Measurements from ENCODE around the gene ADD2.

Gene ADD2

GRCh38 chr2:70716131-70716743 lies 51.8 kb downstream of the ADD2 start:
- no peaks in the 10 kb centered on the region for H3K9me3 Mint-ChIP-seq
- H3K27me3 Mint-ChIP-seq (ENCODE audit: low read depth): peaks cover 9% of the 10 kb centered on the region
- H3K36me3 Mint-ChIP-seq (ENCODE audit: low read depth): no peaks in the 10 kb centered on the region
- H3K4me3 Mint-ChIP-seq: no peak overlapping the region
- peaks cover 11% of the 10 kb centered on the region for H3K4me1 Mint-ChIP-seq
- H3K27ac Mint-ChIP-seq: peak overlapping the region in 1 of 3 experiments; percentile 9
- no peak for TF ChIP-seq CTCF (IDR thresholded peaks at IDR 0.05; ENCODE audit: unreplicated experiment in 3 of 3)

- Mint-ChIP-seq H3K27me3 (ENCODE audit: low read depth) (peaks cover 9% of the 10 kb centered on the region), H3K9me3 (no peaks in the 10 kb centered on the region), H3K4me3 (no peak overlapping the region), H3K4me1 (peaks cover 17% of the 10 kb centered on the region), H3K27ac (peak overlapping the region in 1 of 3 experiments; percentile 9), H3K36me3 (ENCODE audit: low read depth) (no peaks in the 10 kb centered on the region)
- no peak for TF ChIP-seq CTCF (IDR thresholded peaks at IDR 0.05; ENCODE audit: unreplicated experiment in 3 of 3)
Measured at GRCh38 chr2:70715071-70715985, 52.7 kb downstream of the ADD2 start.

- Mint-ChIP-seq H3K4me1 (peaks cover 27% of the 10 kb centered on the region), H3K4me3 (no peak overlapping the region), H3K9me3 (no peaks in the 10 kb centered on the region), H3K27ac (no peak overlapping the region), H3K36me3 (ENCODE audit: low read depth) (no peaks in the 10 kb centered on the region), H3K27me3 (ENCODE audit: low read depth) (peaks cover 9% of the 10 kb centered on the region)
- TF ChIP-seq CTCF (IDR thresholded peaks at IDR 0.05; ENCODE audit: unreplicated experiment in 3 of 3): no peak
Measured at GRCh38 chr2:70714141-70714905, 53.7 kb downstream of the ADD2 start.

GRCh38 chr2:70712916-70713315 lies 55.1 kb downstream of the ADD2 start:
- Mint-ChIP-seq H3K27ac (no peak overlapping the region), H3K4me3 (no peak overlapping the region), H3K4me1 (peaks cover 28% of the 10 kb centered on the region), H3K27me3 (ENCODE audit: low read depth) (peaks cover 9% of the 10 kb centered on the region), H3K9me3 (no peaks in the 10 kb centered on the region), H3K36me3 (ENCODE audit: low read depth) (no peaks in the 10 kb centered on the region)
- TF ChIP-seq CTCF (IDR thresholded peaks at IDR 0.05; ENCODE audit: unreplicated experiment in 3 of 3): no peak

GRCh38 chr2:70711191-70711590 lies 56.8 kb downstream of the ADD2 start:
- H3K36me3 Mint-ChIP-seq (ENCODE audit: low read depth): no peaks in the 10 kb centered on the region
- peaks cover 24% of the 10 kb centered on the region for H3K4me1 Mint-ChIP-seq
- H3K27me3 Mint-ChIP-seq (ENCODE audit: low read depth): peaks cover 4% of the 10 kb centered on the region
- no peak for TF ChIP-seq CTCF (IDR thresholded peaks at IDR 0.05; ENCODE audit: unreplicated experiment in 3 of 3)
- no peaks in the 10 kb centered on the region for H3K9me3 Mint-ChIP-seq
- H3K4me3 Mint-ChIP-seq: no peak overlapping the region
- no peak overlapping the region for H3K27ac Mint-ChIP-seq

All from nephron (organoid).